Skin of body (tissue), 2 donors: ENCODE results near the gene TECPR2. TPM values are rescaled to one million over a fixed set of nuclear protein-coding genes. Genes with fewer than 3 reads are reported as not detected.
"Not testable (repeated sequence)": the region's sequence is repeated elsewhere in the genome, so short reads cannot be mapped to it uniquely, and the experiment has no call there.

Experiments
- DNase-seq: peaks from one replicate; lab custom pipeline; 2025; lab: John Stamatoyannopoulos, UW
- total RNA-seq: library from RNA; depleted of rRNA; stranded (reverse); fragments of >200 nt; gene quantifications from one replicate; pipeline ENCODE4 v1.2.3, GENCODE V29; 2014

Gene TECPR2, protein sequence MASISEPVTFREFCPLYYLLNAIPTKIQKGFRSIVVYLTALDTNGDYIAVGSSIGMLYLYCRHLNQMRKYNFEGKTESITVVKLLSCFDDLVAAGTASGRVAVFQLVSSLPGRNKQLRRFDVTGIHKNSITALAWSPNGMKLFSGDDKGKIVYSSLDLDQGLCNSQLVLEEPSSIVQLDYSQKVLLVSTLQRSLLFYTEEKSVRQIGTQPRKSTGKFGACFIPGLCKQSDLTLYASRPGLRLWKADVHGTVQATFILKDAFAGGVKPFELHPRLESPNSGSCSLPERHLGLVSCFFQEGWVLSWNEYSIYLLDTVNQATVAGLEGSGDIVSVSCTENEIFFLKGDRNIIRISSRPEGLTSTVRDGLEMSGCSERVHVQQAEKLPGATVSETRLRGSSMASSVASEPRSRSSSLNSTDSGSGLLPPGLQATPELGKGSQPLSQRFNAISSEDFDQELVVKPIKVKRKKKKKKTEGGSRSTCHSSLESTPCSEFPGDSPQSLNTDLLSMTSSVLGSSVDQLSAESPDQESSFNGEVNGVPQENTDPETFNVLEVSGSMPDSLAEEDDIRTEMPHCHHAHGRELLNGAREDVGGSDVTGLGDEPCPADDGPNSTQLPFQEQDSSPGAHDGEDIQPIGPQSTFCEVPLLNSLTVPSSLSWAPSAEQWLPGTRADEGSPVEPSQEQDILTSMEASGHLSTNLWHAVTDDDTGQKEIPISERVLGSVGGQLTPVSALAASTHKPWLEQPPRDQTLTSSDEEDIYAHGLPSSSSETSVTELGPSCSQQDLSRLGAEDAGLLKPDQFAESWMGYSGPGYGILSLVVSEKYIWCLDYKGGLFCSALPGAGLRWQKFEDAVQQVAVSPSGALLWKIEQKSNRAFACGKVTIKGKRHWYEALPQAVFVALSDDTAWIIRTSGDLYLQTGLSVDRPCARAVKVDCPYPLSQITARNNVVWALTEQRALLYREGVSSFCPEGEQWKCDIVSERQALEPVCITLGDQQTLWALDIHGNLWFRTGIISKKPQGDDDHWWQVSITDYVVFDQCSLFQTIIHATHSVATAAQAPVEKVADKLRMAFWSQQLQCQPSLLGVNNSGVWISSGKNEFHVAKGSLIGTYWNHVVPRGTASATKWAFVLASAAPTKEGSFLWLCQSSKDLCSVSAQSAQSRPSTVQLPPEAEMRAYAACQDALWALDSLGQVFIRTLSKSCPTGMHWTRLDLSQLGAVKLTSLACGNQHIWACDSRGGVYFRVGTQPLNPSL (N-terminal part only)
- 8.5 TPM for total RNA-seq

DNA sequence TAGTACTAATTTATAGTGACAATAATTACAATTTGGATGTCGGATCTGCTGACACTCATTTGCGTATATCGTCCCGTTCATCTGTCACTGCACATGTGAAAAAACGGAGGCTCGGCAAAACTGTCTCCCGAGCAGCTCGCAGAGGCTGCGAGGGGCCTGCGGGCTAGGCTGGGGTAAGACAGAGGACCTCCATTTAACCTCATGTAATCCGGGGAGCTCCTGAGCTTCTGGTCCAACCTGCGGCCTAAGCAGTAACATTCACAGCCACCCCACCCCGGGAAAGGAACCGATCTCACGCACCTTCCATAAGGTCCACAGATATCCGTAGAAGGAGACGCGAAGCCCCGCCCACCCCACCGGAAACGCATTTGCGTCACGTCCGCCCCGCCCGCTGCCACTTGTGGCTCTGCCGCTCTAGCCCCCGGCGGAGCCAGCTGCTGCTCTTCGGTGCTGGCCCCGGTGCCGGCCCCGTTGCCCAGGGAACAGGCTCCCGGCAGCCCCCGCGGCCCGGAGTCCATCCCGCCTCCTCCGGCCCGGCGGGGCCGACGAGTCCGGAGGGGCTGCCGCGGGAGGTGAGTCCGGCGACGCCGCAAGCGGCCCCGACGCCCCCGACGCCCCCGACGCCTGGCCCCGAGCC, at the start of gene TECPR2, which contains the start of gene CINP:
TSS of gene TECPR2 (plus strand) at position 397 of the 637 bp plus-strand sequence. CDS start 13,781 bp downstream, outside the sequence.
TSS of gene CINP (minus strand) at position 346 of the 637 bp plus-strand sequence. CDS start at position 307, 39 bp downstream.
- peak; percentile 93 for DNase-seq

DNA sequence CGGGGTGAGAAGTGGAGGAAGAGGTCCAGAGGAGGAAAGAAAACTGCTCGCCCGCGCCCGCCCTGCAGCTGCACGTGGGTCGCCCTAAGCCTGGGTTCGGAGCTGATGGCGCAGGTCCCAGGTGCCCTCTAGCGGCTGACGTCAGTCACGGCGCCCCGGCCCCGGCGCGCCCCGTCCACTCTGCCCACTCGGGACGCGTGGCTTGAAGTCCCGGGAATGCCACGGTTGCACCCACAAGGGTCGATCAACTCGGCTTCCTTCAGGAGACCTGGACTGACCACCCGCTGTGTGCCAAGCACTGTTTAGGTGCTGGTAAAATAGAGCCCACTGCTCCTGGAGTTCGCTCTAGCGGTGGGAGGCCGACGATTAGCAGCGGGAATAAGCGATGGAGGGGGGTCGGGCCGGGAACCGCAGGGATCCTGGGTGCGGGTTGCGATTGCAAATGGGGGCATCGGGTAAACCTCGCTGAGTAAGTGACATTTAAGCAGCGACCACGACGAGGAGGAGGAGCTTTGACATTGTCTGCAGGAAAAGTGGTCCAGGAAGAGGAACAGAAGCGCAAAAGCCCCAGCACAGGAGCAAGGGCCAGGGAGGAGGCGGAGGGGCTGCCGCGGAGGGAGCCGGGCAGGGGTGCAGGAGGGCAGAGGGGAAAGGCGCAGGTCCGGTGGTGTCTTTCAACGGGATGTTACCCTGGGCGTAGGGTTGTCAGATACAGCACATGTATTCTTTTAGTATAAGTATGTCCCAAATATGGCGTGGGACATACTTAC, 48.3 kb upstream of the TECPR2 start:
- peak; percentile 72 for DNase-seq

DNA sequence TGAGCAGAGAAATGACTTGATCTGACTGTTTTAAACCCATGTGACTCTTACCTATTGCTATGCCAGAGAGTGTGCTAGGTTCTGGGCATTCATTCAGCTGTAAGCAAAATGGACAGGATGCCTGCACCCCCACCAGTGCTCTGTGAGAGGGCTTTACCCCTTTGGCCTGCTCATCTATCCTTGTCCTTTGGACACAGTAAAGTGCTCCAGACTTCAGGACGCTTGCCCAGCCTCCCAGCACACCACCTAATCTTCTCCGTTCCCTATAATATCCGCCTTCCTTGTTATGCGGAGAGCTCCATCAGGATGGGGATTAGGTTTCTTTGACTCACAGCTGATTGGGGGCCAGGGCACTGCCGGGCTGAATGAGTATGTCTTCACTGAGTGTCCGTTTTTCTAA, 47.6 kb upstream of the TECPR2 start:
- DNase-seq = no peak

DNA sequence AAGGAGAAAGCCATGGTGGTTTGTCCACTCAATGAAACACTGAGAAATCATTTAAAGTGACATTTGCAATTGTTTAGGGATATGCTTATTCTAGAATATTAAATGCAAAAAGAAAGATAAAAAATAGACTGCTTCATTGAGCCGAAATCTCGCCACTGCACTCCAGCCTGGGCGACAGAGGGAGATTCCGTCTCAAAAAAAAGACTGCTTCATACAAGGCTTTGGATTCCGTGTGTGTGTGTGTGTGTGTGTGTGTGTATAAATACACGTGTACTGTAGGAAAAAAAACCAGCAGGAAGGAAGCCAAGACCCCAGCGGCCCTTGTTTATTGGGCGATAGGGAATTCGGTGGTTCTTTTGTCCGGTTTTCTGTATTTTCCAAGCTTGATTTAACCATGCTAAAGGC, 46.4 kb upstream of the TECPR2 start:
- DNase-seq = peak; percentile 87

DNA sequence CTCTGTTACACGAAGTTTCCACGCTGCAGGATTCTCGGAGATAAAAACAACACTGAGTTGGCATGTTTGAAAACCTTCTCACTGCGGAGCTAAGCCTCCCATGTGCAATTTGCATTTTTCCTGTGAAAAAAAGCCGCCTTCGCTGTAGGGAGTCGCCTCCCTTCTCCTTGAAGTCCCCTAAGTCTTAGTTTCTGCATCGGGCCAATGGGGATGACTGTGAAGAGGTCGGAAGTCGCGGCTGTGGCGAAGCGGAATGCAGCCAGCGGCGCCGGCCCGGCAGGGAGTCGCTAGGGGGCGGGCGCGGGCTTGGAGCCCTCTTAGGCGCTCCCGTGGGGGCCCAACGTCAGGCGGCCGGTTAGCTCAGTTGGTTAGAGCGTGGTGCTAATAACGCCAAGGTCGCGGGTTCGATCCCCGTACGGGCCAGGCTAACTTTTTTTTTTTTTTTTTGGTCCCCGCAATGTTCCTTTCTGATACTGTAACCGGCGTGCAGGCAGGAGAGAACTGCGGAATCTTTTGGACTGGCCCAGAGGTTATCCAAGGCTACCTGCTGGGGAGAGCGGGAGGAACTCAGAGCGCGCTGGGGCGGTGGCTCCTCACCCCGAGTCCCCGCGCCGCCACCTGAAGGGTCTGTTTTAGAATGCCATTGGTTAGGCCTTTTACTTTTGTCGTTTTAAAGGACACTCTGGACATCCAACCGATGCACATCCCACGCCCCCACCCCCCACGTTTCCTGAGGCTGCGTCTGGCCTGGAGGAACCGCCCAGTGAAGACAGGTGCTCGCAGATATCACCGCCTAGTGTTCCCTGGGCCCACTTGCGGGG, 45.8 kb upstream of the TECPR2 start:
- peak; percentile 91 for DNase-seq

DNA sequence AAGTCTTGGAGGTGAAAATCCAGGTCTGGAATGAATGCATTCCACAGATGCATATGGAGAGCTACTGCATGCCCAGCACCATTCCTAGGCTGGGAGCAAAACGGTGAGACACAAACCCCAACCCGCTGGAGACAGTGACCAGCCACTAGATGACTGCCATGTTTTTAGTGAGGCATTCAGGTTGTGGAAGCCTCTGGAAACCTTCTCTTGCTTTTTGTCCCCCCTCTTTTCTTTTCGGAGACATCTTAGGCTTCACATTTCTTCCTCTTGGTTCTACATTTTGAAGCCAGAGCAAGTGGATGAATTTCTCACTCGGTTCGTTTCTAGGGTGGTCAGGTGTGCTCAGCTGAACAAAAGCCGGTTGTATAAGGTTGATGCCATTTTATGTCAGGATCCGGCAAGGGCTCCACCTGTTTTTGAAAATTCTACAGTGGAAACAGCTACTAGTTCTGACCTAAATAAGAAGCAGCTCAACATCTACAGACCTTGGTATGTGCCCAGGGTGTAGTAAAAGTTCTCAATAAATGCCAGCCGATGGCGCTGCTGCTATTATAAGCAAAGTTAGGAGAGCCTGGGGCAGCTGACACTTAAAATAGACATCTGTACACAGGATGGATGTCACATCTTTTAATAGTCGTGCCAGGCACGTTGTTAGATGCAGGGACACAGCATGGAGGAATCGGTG, 45.0 kb upstream of the TECPR2 start:
- DNase-seq = peak; percentile 13

DNA sequence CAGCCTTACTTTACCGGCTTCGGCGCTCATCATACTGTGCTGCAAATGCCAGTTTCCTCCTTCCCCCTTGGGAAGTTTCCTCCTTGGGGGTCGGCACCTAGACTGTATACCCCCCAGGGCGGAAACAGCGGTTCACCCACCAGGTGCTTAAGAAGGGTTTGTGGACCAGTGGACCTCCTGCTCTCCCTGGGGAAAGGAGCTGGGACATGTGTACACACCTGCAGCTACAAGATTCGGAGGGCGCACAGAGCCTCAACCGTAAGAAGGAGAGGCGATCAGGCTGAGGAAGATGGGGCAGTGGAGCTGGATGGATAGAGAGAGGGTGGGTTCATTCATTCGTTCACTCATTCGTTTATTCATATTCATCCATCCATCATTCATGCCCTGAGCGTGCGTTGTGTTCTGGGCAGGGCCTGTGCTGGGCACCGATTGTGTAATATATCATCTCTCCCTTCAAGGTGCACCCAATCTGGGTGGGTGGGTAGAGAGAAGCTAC, 43.9 kb upstream of the TECPR2 start:
- no peak for DNase-seq

DNA sequence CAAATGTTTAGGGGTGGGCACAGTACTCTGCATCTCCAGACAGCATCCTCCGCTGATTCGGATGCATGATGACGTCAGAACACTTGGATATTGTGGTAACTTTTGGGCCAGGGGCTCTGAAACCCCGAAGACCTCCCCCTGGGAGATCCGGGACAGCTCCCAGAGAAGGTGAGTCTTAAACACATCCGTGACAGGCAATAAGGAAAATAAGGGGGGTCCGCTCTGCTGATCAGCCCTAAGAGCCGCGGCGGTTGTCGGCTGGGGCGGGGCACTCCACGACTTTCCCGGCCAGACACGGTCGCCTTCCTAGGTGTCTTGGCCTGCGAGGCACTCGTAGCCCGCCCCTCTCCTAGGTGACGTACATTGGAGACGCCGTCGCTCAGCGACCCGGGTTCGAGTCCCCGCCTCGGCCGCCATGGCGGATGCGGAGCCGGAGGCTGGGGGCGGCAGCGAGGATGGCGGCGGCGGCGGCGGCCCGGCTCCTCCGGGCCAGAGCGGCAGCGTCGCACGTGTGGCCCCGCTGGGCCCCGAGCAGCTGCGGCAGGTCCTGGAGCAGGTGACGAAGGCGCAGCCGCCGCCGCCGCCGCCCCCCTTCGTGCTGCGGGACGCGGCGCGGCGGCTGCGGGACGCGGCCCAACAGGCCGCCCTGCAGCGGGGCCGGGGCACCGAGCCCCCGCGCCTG, 43.2 kb upstream of the TECPR2 start, which contains the start of gene ZNF839:
TSS of gene ZNF839 (plus strand) at position 396 of the 682 bp plus-strand sequence. CDS start at position 416, 20 bp downstream.
- DNase-seq = peak; percentile 85

DNA sequence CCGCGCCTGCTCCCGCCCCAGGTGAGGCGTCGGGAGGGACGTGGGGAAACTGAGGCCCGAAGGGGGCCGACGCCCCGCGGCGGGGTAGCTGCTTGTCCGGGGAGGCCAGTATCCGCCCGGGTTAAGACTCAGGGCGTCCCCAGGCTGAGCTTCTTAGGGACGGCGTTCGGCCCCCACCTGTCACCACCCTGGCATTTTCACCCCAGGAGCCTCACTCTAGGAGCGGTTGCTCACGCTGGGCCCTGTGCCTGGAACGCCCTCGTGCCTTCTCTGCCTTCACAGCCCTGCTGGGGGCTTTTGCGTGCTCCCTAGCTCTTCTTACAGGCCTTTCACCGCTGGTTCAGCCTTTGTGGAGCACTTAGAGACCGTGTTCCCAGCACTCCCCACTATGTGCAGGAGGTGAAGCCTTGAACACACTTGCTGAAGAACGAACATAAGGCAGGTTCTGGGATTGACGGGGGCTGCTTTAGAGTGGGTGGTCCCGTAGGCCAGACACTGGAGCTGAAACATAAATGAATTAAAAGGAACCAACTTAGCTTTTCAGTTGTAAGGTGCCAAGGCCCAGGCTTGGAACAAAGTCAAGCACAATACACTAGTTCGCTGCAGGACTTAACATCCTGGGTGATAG, 42.6 kb upstream of the TECPR2 start:
- DNase-seq = no peak

DNA sequence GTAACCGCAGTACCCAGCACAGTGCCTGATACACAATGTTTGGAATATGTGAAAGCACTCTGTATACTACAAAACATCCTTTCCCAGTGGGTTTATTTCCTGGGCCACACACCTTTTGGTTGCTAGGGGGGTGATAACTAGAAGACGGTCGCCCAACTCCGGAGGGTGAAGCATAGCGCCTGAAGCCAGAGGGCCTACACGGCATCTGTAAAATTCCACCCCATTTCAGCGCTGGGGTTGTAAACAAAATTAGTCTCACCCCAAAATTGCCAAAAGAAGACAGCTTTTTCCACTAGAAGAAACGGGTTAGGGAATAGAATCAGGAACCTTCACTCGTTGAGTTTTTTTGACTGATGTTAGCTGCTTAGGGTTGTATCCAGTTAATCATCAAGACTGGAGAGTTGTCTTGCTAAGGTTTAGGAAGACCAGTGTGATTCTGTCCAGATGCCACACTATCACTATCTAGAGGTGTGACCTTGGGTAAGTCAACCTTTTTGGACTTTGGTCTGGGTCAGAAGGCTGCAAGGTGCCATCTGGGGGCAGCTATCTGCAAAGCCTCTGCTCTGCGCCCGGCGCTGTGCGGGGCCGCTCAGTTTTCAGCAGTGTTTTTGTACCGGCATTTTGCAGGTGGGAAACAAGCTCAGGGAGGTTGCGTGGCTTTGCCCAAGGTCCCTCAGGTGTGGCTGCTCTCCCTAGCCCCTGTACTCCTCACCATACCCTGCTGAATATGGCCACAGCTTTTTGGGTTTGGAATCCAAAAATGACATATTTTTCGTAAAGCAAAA, 41.9 kb upstream of the TECPR2 start:
- no peak for DNase-seq

DNA sequence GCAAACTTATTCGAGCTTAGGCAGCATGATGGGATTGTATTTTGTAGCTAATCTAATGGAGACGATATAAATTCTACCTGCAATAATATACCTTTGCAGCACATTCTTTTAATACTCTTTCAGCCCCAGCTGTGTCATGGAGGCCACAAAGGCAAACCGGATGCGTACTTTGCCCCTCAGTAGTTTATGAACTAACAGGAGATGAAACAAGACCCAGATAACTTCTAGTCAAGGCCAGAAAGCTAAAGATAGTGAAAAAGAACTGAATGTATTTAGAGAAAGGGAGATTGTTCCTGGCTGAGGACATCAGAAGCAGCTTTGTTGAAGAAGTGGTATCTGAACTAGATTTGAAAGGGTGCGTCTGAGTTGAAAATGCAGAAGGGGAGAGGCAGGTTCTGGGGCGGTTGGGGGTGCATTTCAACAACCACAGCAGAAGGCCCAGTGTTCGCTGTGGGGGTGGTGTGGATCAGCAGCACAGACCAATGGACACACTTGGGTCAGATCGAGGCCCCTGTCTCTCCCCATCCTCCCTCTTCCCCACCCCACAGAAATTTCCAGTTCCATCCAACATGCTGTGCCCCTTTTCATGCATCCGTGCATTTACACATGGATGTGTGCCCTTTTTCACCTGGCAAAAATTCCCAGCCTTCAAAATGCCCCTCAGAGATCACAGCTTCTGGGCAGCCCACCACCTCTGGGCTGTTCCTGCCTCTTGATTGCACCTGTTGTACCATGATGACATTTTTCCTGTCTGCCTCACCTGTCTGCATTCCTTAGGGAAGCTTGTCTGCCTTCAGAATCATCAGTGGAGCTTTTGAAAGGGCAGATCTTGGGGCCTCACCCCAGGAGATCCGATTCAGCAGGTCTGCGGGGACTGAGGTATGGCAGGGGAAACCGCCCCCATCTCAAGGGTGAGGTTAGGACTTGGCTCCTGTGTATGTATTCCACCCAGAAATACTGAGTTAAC, 41.0 kb upstream of the TECPR2 start:
- DNase-seq = no peak

DNA sequence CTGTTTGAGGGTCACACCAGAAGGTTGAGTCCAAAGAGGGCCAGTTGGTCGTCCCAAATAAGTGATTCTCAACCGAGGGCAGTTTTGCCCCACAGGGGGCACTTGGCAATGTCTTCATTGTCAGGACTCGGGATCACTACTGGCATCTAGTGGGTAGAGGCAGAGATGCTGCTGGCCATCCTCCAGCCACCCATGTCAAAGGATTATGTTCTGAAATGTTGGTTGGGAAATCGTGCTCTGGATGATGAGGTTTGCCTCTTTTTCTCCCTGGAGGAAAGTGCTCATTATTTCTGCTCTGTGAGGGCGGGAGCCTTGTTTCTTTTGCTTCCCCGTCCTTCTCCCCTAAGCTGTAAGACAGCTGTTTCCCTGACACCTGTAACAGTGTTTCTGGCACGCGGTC, 39.6 kb upstream of the TECPR2 start:
- peak; percentile 25 for DNase-seq

DNA sequence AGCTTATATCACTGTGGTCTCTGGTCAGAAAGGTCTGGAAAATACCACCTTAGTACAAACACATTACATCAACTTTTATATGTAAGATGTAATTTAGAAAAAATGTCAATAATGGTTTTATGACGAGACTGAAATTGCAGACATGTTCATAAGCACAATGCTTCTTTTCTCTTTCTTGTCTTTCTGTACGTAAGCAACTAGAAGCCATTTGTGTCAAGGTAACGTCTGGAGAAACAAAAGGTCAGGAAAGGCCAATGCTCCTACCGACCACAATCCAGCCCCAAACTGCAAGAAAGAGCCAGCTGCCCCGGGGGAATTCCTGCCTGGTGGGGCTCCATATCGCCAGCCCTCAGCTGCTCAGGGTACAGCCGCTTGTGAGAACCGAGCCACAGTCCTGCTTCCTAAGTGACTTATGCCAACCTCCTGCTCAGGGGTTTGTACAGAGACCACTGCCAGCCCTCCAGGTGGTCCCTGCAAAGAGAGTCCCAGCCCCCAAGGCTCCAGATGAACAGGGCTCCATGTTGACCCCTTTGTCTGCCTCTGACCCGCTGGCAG, 36.9 kb upstream of the TECPR2 start:
- DNase-seq = no peak

DNA sequence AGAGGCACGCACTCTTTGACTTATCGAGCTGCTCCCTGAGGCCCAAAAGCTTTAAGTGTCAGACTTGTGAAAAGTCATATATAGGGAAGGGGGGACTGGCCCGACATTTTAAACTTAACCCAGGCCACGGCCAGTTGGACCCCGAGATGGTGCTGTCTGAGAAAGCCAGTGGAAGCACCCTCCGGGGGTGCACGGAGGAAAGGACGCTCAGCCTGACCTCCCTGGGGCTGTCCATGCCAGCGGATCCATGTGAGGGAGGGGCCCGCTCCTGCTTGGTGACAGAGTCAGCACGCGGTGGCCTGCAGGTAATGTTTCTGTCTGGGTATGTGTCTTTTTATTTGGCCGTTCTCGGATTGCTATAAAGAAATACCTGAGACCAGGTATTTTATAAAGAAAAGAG, 36.2 kb upstream of the TECPR2 start:
- DNase-seq = no peak

DNA sequence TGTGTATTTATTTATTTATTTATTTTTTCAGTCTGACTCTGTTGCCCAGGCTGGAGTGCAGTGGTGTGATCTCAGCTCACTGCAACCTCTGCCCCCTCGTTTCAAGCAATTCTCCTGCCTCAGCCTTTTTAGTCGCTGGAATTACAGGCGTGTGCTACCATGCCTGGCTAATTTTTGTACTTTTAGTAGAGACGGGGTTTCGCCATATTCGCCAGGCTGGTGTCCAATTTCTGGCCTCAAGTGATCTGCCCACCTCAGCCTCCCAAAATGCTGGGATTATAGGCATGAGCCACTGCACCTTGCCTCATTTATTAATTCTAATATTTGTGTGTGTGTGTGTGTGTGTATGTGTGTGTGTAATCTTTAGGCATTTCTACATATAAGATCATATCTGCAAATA, 33.4 kb upstream of the TECPR2 start:
- not testable (repeated sequence) for DNase-seq
